ENCODE measurements around the gene MEGF11.
"Not testable (repeated sequence)": the region's sequence is repeated elsewhere in the genome, so short reads cannot be mapped to it uniquely, and the experiment has no call there.

The MEGF11 gene

DNA sequence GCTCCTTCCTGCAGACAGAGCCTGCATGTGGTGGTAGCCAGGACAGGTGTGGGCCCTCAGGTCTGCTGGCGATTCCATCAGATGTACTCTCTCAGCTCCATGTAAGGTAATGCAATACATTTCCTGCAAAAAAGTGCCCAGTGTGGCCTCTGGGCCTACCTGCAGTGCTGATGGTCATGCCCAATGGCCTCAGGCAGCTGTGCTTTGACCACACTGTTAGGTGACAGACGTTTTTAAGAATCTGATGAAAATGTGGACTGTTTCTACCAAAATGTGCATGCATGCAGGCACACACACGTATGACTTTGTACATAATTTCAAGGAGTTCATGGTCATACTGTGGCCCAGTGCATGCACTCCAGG lies 231.4 kb downstream of the MEGF11 start:
- DNase-seq: no peak

GRCh38 chr15:66021496-66022162 lies 231.9 kb downstream of the MEGF11 start:
- DNase-seq: no peak

- no peak for DNase-seq
These were observed 233.6 kb downstream of the MEGF11 start for GRCh38 chr15:66019826-66020398.

DNA sequence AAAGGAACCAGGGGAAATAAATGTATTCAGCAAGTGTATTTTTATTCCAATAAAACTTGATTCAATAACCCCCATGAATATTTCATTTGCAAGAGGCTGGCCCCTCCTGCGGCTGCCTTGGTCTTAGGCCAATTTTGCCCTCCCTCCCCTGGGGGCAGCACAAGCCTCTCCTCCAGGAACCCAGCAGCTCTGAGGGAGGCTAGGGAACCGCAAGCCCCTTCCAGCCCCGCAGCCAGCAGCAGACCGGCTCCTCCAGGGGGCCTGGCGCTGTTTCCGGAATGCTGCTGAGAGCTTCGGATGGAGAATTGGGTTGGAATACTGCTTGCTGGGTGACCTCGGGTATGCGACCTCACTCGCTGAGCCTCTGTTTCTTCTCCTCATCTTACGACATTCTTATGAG lies 234.2 kb downstream of the MEGF11 start:
- no peak for DNase-seq

DNA sequence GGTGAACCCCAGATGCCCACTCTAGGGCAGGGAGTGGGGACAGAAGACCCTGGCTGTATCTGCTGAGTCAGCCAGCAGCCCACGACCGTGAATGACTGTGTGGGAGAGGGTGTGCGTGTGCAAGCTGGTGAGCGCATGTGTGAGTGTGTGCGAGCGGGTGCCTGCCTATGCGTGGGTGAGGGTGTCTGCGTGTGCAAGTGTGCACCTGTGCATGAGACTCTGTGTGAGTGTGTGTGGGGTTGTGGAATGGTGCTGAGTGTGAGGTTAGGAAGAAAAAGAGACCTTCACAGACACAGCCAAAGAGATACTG lies 235.1 kb downstream of the MEGF11 start:
- DNase-seq: no peak

GRCh38 chr15:66017792-66018487 lies 235.6 kb downstream of the MEGF11 start:
- no peak for DNase-seq

DNA sequence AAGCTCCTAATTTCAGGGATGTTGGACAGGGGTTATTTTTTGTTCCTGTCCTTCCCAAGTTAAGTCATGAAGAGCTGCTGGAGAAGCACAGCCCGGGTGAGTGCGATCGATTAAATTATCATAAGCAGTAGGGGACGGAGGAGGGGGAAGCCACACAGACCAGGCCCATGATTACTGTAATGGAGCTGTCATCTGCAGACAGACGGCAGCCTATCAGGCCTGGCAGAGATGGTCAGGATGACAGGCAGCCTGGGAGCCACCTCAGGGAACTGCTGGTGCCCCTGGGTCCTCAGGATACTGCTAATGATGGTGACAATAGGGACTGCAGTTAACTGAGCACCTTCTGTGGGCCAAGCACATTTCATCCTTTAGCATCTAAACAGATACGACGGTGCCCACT lies 236.6 kb downstream of the MEGF11 start:
- DNase-seq: no peak

GRCh38 chr15:66016199-66016598 lies 237.4 kb downstream of the MEGF11 start:
- DNase-seq: no peak

- no peak for DNase-seq
These were observed 238.8 kb downstream of the MEGF11 start for GRCh38 chr15:66014635-66015182.

GRCh38 chr15:66014022-66014421 lies 239.5 kb downstream of the MEGF11 start:
- DNase-seq: no peak

DNA sequence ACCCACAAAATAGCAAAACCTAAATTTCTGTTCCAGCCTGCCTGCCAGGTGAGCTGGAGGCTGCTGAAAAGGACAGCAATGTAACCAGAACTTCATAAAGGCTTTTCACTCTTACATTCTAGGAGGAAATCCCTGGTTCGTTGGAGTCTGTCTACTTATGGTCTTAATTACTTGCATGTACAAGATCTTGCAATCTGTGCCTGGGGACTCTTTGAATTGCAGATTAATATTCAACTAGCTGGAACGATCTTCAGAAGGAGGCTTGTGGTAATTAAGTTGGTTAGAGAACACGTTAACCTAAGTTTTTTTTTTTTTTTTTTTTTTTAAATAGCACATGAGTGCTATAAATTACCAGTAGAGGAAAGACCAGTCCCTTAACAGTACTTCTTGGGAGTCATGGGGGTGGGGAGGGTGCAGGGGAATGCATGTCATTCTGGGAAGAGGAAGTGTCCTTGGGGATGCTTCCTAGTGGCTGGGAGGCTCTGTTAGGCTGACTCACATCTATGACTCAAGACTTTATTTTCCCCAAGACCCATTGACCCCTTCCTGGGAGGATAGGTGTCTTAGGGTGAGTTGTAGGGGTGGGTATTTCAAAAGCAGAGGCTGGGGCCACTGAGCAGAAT lies 244.5 kb downstream of the MEGF11 start:
- no peak for DNase-seq

DNA sequence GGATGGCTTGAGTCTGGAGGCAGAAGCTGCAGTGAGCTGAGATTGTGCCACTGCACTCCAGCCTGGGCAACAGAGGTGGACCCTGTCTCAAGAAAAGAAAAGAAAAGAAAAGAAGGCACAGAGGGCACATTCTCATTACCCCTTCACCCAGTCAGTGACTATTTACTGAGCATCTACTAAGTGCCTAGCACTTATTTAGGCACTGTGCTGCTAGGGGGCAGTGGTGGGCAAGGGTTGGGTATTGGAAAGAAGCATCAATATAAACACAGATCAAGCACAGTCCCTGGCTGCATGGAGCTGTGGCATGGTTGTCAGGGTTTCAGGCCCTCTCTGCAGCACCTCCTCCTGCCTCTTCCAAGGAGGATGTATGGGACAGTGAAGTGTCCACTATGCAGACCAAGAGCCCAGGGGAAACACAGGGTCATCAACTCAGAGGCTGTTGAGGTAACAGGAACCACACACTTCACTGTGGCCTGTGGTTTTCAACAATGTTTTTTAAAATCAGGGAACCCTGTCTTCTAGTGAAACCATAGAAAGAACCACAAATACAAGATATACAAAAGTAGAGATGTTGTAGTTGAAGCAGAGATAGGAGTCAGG lies 245.8 kb downstream of the MEGF11 start:
- no peak for DNase-seq

GRCh38 chr15:66006986-66007385 lies 246.6 kb downstream of the MEGF11 start:
- no peak for DNase-seq

DNA sequence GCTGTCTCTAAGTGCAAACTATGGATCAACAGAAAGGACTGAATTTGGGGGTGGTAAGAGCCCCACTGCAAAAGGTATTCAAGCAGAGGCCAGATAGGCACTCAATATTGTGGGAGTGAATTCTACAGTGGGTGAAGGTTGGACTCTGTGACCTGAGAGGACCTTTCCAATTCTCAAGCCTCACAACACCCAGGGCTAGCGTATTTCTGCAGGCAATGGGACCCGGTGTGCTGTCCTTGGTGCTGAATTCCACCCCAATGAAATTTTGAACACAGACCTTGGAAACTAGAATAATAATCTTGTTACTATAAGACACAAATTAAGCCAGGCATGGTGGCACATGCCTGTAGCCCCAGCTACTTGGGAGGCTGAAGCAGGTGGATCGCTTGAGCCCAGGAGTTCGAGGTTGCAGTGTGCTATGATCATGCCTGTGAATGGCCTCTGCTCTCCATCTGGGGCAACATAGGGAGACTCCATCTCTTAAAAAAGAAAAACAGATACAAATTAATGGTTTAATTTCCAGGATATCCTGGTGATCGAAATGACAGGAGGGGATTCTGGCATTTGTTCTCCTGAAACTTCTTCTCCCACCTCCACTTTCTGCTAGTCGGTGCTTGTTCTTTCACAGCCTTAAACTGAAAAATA lies 248.8 kb downstream of the MEGF11 start:
- DNase-seq: no peak

DNA sequence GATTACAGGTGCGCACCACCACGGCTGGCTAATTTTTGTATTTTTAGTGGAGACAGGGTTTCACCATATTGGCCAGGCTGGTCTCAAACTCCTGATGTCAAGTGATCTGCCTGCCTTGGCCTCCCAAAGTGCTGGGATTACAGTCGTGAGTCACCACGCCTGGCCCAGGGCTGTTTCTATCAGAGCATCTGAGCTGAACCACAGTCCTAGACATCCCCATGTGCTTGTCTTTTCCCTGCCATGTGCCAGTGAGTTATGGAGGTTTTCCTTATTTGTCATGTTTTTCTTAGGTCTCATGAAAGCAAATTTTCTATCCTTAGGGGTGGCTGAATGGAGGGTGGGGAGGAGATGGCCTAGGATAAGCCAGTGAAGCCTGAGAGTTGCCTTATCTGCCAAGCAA lies 250.4 kb downstream of the MEGF11 start:
- not testable (repeated sequence) for DNase-seq

- no peak for DNase-seq
These were observed 251.7 kb downstream of the MEGF11 start for GRCh38 chr15:66001717-66002426.

- no peak for DNase-seq
These were observed 252.5 kb downstream of the MEGF11 start for GRCh38 chr15:66001042-66001441.

DNA sequence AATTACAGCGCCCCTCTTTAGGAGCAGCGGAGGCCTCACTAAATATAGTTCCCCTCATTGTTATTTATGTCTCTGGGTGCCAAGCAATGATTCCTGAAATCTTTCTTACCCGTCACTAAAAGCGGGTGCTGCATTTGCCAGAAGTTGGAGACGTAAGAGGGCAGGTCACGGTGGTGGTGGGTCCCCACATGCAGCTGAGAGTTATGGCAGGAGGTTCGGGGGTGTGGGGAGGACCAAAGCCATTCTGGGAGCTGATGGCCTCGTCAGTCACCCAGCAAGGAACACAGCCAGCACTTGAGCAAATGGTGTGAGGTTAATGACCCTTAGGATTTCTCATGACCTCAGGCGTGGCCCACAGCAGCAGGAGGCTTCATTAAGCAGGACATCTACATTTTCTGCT lies 255.1 kb downstream of the MEGF11 start:
- no peak for DNase-seq

GRCh38 chr15:65996901-65997300 lies 256.6 kb downstream of the MEGF11 start:
- no peak for DNase-seq

- DNase-seq: no peak
These were observed 258.7 kb downstream of the MEGF11 start for GRCh38 chr15:65994832-65995231.

GRCh38 chr15:65993762-65994161 lies 259.8 kb downstream of the MEGF11 start:
- DNase-seq: no peak

- DNase-seq: no peak
These were observed 260.3 kb downstream of the MEGF11 start for GRCh38 chr15:65993236-65993635.

All from NCI-H2171 (cell line).